ENCODE results near the gene MARCOL.

The MARCOL gene, protein sequence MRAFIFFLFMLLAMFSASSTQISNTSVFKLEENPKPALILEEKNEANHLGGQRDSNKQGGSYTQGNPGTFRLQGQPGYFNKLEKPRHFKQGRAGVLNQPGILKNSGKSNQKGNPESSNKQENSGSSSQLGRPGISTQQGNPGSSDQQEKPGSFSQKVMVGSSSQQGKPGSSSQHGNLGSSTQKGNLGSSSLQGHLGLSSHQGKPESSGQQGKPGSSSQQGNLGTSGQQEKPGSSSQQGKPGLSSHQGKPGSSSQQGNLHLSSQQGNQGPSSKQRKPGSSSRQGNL

DNA sequence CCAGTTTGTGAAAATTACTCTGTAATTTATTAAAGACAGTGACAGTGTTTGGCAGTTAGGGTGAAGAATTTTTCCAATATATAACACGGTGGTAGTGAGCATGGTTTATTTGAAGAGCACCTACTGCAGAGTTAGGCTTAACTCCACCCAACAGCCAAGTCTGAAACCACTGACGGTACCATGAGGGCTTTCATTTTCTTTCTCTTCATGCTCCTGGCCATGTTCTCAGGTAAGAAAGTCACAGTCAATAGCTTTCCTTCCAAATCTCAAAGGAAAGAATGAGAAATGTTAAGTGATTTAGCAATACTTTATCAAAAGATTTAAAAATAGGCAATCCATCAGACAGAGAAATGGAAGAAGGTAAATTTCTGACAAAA is at the start of gene MARCOL:
Gene MARCOL, plus strand, starts transcription at position 108 of the 377 bp plus-strand sequence. Its CDS starts 73 bp downstream, at position 181.
- DNase-seq: no peak

DNA sequence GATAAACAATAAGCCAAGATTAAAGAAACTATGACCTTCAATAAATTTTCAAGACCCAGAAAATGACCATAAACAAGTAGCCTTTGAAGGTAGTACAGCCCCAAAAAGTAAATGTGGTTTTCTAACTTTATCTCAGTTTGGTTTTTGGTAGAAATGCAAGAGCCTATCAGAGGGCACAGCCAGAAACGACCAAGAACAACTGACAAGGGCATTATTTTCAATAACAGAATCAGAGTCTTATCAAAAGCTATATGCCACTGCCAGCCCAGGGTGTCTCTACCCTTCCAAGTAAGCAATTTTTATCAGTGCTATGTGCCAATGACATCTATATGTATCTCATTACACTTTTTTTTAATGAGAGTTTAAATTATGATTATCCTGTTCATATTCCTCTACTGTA is 47.3 kb upstream of the MARCOL start:
- no peak for DNase-seq

GRCh38 chr5:148193202-148193601 is 45.1 kb upstream of the MARCOL start:
- no peak for DNase-seq

DNA sequence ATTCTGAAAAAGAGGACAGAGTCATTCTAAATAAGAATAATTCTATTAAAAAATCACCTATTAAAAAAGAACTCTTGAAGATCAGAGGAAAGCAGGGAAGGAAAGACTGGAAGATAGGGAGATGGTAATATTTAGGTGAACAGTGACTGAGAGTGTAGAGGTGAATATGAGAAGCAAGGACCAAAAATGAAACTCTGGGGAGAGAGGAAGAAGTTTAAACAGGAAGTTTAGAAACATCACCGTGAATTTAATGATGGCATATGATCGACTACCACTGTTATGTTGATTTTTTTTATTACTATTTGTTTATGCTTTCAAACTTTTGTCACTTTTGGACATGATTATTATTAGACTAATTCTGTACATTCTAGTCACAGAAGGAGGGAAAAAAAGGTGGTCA is 37.2 kb upstream of the MARCOL start:
- no peak for DNase-seq

GRCh38 chr5:148202531-148203203 is 35.7 kb upstream of the MARCOL start, which contains the start of gene SPINK6:
Gene SPINK6 (plus strand): TSS chr5:148203042. CDS start chr5:148203097, 55 bp downstream.
- DNase-seq: no peak

- no peak for DNase-seq
Measured at GRCh38 chr5:148205044-148205806, 33.1 kb upstream of the MARCOL start.

- no peak for DNase-seq
Measured at GRCh38 chr5:148205865-148206264, 32.5 kb upstream of the MARCOL start.

DNA sequence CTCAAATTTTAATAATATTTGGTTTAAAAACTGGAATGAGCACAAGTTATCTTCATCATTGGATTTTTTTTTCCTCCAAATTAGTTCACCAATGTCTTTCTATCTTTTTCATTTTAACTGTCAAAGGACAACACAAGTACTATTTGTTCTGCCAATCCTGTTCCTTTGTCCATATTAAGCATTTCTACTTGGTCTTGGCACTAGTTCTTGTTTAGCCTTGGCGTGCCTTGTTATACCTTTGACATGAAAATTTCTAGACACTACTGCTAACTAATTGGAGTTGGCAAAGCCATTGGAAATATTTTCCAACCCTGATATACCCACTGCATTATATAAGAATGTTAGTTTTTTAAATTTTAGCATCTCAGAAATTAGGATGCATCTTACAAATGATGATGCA is 31.7 kb upstream of the MARCOL start:
- DNase-seq: peak in 1 of 2 donors; percentile 34

DNA sequence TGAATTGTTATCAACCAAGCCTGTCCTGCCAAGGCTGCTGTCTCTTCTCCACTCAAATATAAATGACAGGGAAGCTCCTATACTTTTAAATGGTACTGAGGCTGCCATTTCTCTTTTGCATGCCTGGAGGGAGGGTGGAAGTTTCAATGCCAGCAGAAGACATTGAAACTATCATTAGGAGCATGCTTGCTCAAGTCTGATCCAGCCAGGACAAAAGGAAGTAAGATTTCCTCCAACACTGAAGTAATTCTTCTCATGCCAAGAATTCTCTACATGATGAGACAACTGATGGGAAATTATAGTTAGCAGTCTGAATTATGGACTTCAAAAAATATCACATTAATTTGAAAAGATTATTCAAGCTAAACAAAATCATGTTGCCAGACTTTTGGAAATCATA is 30.1 kb upstream of the MARCOL start:
- DNase-seq: no peak

- DNase-seq: no peak
Measured at GRCh38 chr5:148209151-148209770, 29.1 kb upstream of the MARCOL start.

DNA sequence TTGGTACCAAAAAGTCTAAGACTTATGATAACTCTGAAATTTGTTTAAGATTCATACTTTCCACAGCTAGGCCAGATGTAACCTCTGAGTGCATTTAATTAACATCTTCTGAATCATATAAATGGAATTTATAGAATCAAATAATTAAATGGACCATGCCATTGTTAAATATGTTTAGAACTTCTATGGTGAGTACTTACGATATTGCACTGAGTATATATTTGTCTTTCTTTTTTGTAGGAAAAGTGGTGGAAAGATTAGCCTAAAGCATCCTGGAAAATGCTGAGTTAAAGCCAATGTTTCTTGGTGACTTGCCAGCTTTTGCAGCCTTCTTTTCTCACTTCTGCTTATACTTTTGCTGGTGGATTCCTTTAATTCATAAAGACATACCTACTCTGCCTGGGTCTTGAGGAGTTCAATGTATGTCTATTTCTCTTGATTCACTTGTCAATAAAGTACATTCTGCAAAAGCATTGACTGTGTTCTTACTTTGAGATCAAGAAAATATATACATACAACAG is 23.6 kb upstream of the MARCOL start:
- no peak for DNase-seq

DNA sequence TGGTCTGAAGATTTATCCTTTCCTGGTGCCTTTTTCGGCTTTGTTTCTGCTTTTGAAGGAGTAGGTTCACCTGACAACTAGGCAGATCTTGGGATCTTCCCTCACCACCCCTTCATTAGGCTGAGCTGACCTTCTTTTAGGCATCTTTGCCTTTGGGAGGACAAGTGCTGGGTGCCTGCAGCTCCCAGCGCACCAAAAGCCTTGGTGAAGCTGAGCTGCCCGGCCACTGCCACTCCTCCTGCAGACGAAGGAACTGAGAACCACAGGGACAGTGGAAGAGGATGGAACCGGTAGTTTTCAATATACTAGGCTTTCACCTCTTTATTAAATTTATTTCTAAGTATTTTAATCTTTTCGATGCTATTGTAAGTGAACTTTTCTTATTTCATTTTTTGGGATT is 16.8 kb upstream of the MARCOL start:
- no peak for DNase-seq

GRCh38 chr5:148224117-148224742 is 14.1 kb upstream of the MARCOL start:
- no peak for DNase-seq

- DNase-seq: no peak
Measured at GRCh38 chr5:148228392-148228984, 9.8 kb upstream of the MARCOL start.

GRCh38 chr5:148229840-148230239 is 8.5 kb upstream of the MARCOL start:
- DNase-seq: no peak

DNA sequence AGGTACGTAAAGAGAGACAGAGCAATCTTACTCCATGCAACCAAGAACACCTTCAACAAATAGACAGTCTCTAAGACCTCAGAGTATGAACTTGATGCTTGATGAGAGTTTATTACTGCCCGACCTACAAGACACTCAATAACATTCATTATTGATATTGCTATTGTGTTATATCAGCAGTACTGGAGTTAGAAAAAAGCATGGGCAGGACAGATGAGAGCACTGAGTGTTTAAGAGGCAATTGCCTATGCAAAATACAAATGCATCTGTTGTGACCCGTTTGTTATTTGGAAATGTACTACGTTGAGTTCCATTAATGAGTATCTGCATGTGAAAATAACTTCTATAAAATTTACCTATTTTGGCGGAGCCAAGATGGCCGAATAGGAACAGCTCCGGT is 8.1 kb upstream of the MARCOL start:
- DNase-seq: no peak

- DNase-seq: no peak
Measured at GRCh38 chr5:148237785-148238417, 424 bp upstream of the MARCOL start.

GRCh38 chr5:148248894-148249293 is 10.6 kb downstream of the MARCOL start:
- DNase-seq: no peak

DNA sequence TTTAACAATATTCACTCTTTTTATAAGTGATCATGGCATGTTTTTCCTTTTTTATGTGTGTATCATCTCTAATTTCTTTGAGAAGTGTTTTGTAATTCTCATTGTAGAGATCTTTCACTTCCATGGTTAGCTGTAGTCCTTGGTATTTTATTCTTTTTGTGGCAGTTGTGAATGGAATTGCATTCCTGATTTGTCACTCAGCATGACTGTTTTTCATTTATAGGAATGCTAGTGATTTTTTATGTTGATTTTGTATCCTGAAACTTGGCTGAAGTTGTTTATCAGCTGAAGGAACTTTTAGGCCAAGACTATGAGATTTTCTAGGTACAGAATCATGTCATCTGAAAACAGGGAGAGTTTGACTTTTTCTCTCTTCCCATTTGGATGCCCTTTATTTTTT is 17.1 kb downstream of the MARCOL start:
- no peak for DNase-seq

- no peak for DNase-seq
Measured at GRCh38 chr5:148259288-148259687, 21.0 kb downstream of the MARCOL start.

DNA sequence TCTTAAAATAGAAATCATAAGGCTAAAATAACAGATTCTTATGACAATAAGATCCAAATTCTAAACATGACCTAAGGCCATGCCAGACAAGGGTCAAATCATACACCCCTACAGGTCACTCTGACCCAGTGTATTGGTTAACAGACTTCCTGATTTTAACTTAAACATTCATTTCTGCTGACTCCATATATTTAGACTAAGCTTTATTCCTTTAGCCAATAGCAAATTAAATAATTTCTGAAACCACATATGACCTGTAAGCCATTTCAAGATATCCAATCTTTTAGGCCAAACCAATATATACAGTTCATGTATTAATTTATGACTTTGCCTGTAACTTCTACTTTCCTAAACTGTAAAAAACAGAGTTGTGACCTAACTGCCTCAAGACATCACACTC is 22.9 kb downstream of the MARCOL start:
- DNase-seq: no peak

GRCh38 chr5:148267962-148268361 is 29.6 kb downstream of the MARCOL start:
- no peak for DNase-seq
